Stimulated activated CD4-positive, alpha-beta T cell treated with anti-CD3 and anti-CD28 coated beads, TNF-alpha, amount 100 ng/mL, for 4 hours (primary cell): ENCODE data around the gene METTL16.

ENCODE experiments used
- DNase-seq, 3 experiments: peaks; one replicate each; pipeline ENCODE4 v3.0.0-alpha.2; 2020; ENCODE audit warnings: low read depth in 3 of 3

The METTL16 gene

DNA sequence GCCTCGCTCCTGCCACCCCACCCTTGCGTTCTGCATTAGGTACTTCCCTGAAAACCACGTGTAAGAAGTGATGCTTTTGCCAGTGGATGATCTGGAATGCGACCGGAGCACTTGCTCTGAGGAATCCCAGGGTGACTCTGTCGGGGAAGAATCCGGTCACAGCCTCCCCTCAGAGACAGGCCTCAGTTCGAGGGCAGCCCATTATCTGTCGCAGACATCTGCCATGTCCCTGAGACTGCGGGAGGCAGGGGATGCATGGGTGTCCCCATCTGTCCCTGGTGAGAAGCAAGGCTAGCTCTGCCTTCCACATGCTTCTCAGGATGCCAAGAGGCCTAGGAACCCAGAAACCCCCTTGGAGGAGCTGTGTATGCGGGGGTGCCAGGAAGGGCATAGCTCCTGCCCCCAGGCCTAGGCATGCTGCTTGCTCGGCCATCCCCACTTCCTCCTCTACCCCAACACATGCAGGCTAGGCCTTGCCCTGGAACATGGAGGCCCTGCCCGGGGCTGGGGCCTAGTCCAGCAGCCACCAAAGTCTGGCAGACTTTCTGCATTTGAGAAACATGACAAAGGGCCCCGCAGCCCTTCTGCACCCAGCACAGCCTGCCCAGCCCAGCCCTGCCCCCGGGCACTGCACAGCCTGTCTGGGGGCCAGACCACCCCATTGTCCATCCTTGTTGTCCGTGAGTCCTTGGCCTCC, 131.3 kb downstream of the METTL16 start:
- no peak for DNase-seq

DNA sequence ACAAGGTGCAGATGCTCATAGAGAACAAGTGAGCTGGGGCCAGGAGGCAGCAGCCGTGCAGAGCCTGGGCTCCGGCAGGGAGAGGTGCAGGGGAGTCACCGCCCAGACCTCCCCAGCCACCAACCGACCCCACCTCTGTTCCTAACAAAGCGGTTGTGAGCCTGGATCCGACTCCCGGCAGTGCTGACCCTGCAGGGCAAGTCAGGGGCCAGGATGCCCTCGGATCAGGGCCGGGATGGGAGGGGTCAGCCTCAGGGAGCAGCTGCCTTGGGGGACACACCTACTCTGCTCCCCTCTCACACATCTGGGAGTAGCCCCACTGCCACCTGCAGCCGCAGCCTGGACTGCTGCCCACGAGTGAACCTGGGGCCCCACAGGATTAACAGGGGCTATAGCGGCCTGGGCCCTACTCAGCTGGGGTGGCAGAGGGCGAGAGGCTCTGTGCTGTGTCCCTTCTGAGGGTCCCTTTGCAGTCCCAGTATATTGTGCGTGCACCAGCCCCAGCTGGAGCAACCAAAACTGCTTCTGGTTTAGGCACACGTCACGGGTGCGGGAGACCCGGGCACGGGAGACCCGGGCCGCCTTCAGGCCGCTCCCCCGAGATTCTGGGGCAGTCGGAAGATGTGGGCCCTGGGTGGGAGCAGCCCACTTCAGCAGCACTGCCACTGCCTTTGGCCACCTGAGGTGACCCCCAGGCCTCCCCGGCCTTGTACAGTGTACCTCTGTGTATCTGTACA, 132.0 kb downstream of the METTL16 start:
- no peak for DNase-seq

DNA sequence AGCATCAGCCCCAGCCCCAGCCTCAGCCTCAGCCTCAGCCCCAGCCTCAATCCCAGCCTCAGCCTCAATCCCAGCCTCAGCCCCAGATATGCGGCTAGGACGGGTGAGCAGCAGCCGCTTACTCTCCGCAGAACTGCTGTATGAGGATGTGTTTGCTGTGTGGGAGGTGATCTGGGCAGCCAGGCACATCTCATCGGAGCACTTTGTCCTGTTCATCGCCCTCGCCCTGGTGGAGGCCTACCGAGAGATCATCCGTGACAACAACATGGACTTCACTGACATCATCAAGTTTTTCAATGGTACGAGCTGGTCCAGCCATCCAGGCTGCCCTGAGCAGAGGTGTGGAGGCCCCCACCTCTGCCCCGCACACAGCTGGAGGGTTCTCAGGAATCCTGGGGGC, 132.8 kb downstream of the METTL16 start:
- no peak for DNase-seq

DNA sequence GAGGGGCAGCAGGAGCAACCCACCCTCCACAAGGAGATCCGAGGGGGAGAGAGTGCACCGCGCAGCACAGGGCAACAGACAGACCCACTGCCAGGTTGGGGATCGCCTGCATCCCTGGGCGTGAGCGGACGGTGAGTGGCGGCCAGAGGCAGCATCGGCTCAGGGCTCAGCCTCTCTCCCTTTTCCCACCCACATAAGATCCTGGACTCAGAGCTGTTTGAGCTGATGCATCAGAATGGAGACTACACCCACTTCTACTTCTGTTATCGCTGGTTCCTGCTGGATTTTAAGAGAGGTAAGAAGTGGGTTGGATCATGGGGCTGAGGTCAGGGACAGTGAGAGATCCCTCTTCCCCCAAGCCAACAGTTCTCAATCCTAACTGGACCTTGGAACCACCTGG, 134.0 kb downstream of the METTL16 start:
- DNase-seq = no peak

DNA sequence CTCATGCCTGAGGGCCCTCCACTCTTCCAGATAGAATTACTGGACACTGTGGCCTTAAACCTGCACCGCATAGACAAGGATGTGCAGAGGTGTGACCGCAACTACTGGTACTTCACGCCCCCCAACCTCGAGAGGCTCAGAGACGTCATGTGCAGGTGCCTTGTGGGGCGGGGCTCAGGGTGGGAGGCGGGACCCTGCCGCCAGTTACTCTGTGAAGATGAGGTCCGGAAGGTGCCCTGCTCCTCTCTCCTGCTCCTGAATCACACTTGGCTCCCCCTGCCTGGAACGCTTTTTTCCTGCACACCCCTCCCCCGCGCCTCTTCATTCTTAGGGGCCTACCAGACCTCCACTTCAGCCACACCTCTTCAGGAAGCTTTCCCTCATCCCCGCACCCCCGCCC, 135.6 kb downstream of the METTL16 start:
- no peak for DNase-seq

DNA sequence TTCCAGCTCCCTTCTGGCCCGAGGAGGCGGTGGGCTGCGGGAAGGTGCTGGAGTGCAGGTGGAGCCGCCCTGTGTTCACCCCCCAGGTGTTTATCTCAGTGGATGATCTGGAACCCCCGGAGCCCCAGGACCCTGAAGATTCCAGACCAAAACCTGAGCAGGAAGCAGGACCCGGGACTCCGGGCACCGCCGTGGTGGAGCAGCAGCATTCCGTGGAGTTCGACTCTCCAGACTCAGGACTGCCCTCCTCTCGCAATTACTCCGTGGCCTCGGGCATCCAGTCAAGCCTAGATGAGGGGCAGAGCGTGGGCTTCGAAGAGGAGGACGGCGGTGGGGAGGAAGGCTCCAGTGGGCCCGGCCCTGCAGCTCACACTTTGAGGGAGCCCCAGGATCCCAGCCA, 136.3 kb downstream of the METTL16 start:
- DNase-seq = no peak

DNA sequence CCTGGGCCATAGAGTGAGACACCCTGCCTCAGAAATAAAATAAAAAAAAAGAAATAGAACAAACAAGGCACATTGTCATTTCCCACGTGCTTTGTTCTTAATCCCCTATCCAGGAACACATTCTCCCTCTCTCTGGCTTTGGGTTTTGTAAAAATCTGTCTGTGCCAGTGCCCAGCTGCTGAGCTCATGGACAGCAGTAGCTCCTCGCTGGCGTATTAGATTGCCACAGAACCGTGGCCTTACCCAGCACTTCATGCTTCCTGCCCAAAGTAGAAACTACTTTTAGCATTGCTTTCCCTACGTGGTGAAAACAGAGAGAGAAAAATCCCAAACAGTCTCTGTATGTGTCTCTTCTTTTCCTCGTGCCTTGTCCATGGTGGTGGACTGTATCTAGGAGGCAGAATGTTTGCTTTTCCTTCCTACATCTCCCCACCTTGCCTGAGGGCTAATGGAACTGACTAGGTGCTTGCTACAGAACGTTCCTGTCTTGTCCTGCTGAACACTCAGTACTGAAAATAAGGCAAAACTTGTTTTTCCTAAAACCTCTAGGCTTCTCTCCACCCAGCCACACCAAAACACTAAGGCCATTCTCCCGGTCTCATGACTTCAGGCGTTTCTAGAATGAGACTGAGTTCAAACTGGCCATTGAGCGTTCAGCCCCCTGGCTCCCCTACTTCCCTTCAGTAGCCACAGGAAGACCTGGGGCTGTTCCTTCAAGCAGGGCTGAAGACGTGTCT, 137.0 kb downstream of the METTL16 start:
- DNase-seq = no peak

DNA sequence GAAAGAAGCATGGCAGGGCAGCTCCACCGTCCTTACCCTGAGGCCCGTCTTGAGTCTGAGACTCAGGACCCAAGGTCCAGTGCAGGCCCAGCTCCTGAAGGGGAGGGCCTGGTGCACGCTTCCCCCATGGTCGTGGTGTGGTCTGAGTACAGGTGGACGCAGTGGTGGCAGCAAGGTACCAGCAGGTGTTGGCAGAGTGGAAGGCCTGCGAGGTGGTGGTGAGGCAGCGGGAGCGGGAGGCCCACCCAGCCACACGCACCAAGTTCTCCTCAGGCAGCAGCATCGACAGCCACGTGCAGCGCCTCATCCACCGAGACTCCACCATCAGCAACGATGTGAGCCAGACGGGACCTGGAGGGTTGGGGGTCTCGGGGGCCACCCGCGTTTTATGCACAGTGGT, 138.5 kb downstream of the METTL16 start:
- DNase-seq = no peak

DNA sequence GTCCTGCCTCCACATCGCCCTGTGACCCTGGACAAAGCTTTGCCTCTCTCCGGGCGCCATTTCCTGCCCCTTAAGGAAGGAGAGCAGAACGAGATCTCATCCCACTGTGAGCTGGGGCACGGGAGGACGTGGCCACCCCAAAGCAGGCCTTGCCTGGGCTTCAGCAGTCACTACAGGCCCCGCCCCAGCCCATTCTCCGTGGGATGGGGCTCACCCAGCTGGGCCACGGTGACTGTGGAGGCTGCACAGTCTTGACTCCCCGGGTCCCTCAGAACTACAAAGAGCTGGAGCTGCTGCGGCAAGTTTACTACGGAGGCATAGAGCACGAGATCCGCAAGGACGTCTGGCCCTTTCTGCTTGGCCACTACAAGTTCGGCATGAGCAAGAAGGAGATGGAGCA, 139.0 kb downstream of the METTL16 start:
- no peak for DNase-seq

DNA sequence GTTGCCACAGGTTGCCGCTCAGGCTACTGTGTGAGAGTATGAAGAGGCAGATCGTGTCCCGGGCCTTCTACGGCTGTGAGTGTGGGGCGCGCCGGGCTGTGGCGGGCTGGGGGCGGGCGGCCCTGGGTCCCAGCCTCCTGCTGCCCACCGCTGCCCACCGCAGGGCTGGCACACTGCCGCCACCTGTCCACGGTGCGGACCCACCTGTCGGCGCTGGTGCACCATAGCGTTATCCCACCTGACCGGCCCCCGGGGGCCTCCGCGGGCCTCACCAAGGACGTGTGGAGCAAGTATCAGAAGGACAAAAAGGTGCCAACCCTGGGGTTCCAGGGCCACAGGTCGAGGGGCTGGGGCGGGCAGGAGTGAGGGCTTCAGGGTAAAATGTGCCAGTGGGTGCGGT, 139.5 kb downstream of the METTL16 start:
- no peak for DNase-seq

DNA sequence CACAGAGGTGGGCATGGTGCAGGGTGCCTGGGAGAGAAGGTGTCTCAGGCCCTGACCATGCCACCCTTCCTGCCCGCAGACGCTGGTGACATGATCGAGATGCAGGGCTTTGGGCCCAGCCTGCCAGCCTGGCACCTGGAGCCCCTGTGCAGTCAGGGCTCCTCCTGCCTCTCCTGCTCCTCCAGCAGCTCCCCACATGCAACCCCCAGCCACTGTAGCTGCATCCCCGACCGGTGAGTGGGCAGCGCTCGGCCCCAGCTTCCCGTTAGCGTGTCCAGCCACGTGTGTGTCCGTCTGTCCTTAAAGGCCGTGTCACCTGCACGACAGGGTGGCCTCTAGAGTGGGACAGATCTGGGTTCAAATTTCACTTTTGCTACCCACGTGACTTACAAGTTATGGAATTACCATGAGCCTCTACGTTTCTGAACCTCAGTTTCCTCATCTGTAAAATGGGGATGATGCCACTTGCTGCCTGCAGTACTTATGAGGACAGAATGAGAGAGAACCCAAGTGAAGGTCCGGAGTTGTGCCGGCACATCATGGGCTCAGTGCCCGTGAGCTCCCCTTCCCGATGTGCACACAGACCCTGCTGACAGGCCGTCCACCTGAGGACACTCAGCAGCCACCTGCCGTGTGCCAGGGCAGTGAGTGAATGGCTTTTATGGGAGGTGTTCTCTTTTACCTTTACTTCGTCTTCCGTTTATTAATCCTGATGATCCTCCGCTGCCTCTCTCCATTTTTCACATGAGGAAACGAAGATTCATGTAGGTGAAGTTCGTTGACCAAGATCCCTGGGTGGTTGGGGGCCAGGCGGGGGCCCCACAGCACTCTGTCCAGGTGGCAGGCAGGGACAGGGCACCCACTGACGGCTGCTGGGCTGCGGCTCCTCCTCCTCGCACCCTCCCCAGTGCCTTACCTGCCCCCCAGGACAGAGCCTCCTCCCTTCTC, 140.2 kb downstream of the METTL16 start:
- DNase-seq = no peak

DNA sequence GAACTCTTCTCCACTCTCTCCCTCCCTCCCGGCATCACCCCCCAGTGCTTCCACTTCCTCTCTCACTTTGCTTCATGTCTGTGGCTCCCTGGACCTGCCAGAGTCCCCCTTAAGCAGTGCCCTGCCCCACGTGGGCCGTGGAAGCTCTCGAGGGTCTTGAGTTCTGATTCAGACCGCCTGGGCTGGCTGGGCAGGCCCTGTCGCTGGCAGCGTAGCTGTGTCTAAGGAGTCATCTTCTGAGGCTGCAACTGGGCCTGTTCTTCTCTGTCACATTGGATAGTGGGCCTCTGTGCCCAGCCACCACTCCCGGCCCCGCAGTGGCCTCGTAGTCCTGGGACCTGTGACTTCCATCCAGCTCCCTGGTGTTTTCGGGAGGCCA, 141.5 kb downstream of the METTL16 start:
- DNase-seq = no peak

DNA sequence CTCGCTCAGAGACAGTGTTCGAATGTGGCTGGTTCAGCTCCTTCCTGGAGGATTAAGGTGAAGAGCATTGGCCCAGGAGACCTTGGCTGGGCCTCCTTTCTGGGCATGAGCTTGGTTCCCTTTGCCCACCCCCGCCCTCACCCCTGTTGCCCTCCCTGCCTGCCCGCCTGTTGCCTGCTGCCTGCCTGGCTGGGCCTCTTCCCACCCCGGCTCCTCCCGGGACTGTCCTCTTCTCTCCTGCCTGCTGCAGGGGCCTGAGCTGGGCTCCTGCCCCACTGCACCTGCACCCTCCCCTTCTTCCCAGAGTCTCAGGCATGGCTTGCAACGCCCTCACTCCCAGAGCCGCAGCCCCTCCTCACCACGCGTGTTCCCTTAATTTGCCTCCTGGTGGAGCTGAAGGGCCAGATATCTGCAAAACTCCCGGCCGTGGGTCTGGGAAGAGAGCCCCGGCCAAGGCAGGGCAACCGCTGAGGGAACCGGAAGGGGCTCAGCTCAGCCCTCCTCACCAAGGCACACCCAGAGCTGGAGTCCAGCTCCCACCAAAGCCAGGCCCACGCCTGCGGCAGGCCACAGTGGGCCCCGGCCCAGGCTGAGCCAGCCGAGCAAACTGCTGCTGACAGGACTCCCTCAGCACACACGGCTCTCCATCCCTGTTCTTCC, 142.0 kb downstream of the METTL16 start:
- DNase-seq = no peak

DNA sequence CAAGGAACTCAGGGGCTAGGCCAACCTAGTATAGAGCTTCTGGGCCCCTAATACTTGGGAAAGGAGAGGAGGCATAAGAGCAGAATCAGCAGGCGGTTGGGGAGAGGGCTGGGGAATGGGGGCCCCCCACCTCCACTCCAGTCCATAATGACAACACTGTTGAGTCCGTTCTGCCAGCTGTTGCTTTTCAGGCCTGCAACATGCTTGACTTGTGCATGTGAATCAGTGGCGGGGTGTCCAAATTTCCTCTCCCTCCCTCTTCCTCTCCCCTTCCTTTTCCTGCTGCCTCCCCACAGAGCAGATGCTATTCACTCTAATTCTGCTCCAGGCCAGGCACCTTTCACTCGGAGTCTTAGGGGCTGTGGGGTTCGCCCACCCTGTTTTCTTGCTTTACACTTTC, 142.6 kb downstream of the METTL16 start:
- no peak for DNase-seq

DNA sequence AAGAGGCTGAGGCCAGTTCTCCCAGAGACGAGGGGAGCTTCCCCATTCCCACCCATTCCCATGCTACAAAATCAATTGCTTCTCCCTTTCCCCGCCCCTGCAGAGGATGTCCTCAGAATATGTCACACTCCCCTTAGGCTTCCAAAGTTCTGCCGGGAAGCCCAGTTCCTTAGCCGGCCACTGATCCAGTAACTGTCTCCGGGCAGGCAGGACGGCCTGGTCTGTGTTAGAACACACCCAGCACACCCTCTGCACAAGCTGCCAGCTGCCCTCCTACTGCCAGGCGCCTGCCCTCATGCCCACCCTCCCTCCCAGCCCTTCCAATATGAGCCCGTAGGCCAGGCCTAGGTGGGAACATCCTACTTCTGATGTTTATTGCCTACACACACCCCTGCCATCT, 143.3 kb downstream of the METTL16 start:
- no peak for DNase-seq

DNA sequence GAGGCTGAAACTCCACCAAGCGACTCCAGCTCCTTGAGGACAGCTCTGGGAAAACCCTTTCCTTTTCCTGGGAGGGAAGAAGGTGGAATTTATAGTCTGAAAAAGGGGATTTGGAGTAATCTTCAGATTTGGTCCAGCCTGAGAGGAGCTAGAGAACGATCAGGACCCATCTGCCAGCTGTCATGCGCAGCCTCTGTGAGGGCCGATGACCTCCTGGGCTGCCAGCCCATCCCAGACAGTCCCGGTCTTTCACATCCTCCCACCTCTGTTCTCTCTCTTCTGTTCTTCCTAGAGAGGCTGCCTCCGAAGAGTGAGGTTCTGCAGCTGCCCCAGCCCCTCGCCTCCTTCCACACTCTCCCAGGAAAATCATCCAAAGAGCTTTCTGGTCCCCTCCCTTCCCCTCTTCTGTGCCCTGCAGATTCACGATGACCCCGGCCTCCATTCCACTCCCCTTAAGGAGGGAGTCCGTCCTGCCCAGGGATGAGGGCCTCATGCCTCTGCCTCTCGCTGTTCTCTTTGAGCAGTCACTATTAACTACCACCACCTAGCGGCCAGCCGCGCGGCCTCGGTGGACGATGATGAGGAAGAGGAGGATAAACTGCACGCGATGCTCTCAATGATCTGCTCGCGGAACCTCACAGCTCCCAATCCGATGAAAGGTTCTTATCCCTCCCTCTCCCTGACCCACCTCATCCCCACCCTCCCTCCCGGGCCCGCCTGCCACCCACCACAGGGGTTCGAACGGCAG, 144.8 kb downstream of the METTL16 start:
- DNase-seq = no peak
